Measurements from ENCODE around the gene PAX2.

PAX2 gene

GRCh38 chr10:100825325-100825875 is 80.0 kb downstream of the PAX2 start:
- H4K20me1 ChIP-seq (ENCODE audit: low read depth, low read length): no peaks in the 10 kb centered on the region
- no peaks in the 10 kb centered on the region for H3K27me3 ChIP-seq (ENCODE audit: low read length)
- H3K9me3 ChIP-seq (ENCODE audit: insufficient read depth, low read length): no peaks in the 10 kb centered on the region
- no peak for TF ChIP-seq EZH2phosphoT487 (conservative IDR thresholded peaks at IDR 0.05; ENCODE audit: low read length)
- TF ChIP-seq CTCF (IDR thresholded peaks at IDR 0.05; ENCODE audit: insufficient read depth, low read length, poor library complexity, severe bottlenecking): no peak
- no peaks in the 10 kb centered on the region for H3K9me2 ChIP-seq (replicated peaks; ENCODE audit: insufficient read depth, low read length)
- no peak overlapping the region for H3K4me3 ChIP-seq (ENCODE audit: insufficient read depth, low read length, poor library complexity, severe bottlenecking)
- no peak overlapping the region for H2AFZ ChIP-seq (ENCODE audit: low read depth, low read length, severe bottlenecking)
- H3F3A ChIP-seq (ENCODE audit: insufficient read depth): no peaks in the 10 kb centered on the region
- H3K27ac ChIP-seq (ENCODE audit: low read depth, low read length): no peak overlapping the region
- H3K4me2 ChIP-seq (ENCODE audit: low read depth, low read length, poor library complexity, severe bottlenecking): no peak overlapping the region
- H3K9ac ChIP-seq (ENCODE audit: low read length): no peak overlapping the region
- H3K36me3 ChIP-seq (ENCODE audit: low read length): no peaks in the 10 kb centered on the region
- no peaks in the 10 kb centered on the region for H3K79me2 ChIP-seq (ENCODE audit: insufficient read depth, low read length)

- no peaks in the 10 kb centered on the region for H3K9me2 ChIP-seq (replicated peaks; ENCODE audit: insufficient read depth, low read length)
- H3K27me3 ChIP-seq (ENCODE audit: low read length): no peaks in the 10 kb centered on the region
- no peak overlapping the region for H3K9ac ChIP-seq (ENCODE audit: low read length)
- H3K27ac ChIP-seq (ENCODE audit: low read depth, low read length): no peak overlapping the region
- H2AFZ ChIP-seq (ENCODE audit: low read depth, low read length, severe bottlenecking): no peak overlapping the region
- H3K4me2 ChIP-seq (ENCODE audit: low read depth, low read length, poor library complexity, severe bottlenecking): no peak overlapping the region
- H3K9me3 ChIP-seq (ENCODE audit: insufficient read depth, low read length): no peaks in the 10 kb centered on the region
- H3K36me3 ChIP-seq (ENCODE audit: low read length): no peaks in the 10 kb centered on the region
- H4K20me1 ChIP-seq (ENCODE audit: low read depth, low read length): no peaks in the 10 kb centered on the region
- no peak overlapping the region for H3K4me3 ChIP-seq (ENCODE audit: insufficient read depth, low read length, poor library complexity, severe bottlenecking)
- H3K79me2 ChIP-seq (ENCODE audit: insufficient read depth, low read length): no peaks in the 10 kb centered on the region
- TF ChIP-seq CTCF (IDR thresholded peaks at IDR 0.05; ENCODE audit: insufficient read depth, low read length, poor library complexity, severe bottlenecking): no peak
- TF ChIP-seq EZH2phosphoT487 (conservative IDR thresholded peaks at IDR 0.05; ENCODE audit: low read length): no peak
- no peaks in the 10 kb centered on the region for H3F3A ChIP-seq (ENCODE audit: insufficient read depth)
Observed at GRCh38 chr10:100826031-100826651, 80.8 kb downstream of the PAX2 start.

GRCh38 chr10:100826661-100826982 is 81.2 kb downstream of the PAX2 start:
- Histone ChIP-seq H3K79me2 (ENCODE audit: insufficient read depth, low read length) (no peaks in the 10 kb centered on the region), H3K4me2 (ENCODE audit: low read depth, low read length, poor library complexity, severe bottlenecking) (peak overlapping the region; percentile 58), H3K9me3 (ENCODE audit: insufficient read depth, low read length) (no peaks in the 10 kb centered on the region), H3K9me2 (replicated peaks; ENCODE audit: insufficient read depth, low read length) (no peaks in the 10 kb centered on the region), H2AFZ (ENCODE audit: low read depth, low read length, severe bottlenecking) (no peak overlapping the region), H3K36me3 (ENCODE audit: low read length) (no peaks in the 10 kb centered on the region), H3K4me3 (ENCODE audit: insufficient read depth, low read length, poor library complexity, severe bottlenecking) (no peak overlapping the region), H3K27me3 (ENCODE audit: low read length) (no peaks in the 10 kb centered on the region), H3K27ac (ENCODE audit: low read depth, low read length) (no peak overlapping the region), H4K20me1 (ENCODE audit: low read depth, low read length) (no peaks in the 10 kb centered on the region), H3F3A (ENCODE audit: insufficient read depth) (no peaks in the 10 kb centered on the region), H3K9ac (ENCODE audit: low read length) (no peak overlapping the region)
- TF ChIP-seq EZH2phosphoT487 (conservative IDR thresholded peaks at IDR 0.05; ENCODE audit: low read length) (no peak), CTCF (IDR thresholded peaks at IDR 0.05; ENCODE audit: insufficient read depth, low read length, poor library complexity, severe bottlenecking) (no peak)
